Activated CD8-positive, alpha-beta T cell treated with anti-CD3 and anti-CD28 coated beads for 36 hours (primary cell): Measurements from ENCODE around the gene SALL2. TPM values are rescaled to one million over a fixed set of nuclear protein-coding genes. Genes with fewer than 3 reads are reported as not detected.

Experiments used
- ATAC-seq: fragments of 200-7000 bp; cut with Tn5 transposase; one replicate; pipeline ENCODE4 v1.10.0; 2021; ENCODE audit warnings: mild to moderate bottlenecking, moderate library complexity
- CTCF ChIA-PET: fragments of 350-600 bp; sonication (Branson Sonifier 250); formaldehyde crosslinking; loops from one replicate; lab custom pipeline; 2021; ENCODE audit warnings: antibody characterized with exemption; lab: Charles Lee
- POLR2A ChIA-PET: fragments of 350-600 bp; sonication (Branson Sonifier 250); formaldehyde crosslinking; loops from one replicate; lab custom pipeline; 2021; ENCODE audit warnings: antibody characterized with exemption; lab: Charles Lee
- DNase-seq: peaks from one replicate; pipeline ENCODE4 v3.0.0-alpha.2; 2020
- H3K27ac Mint-ChIP-seq: one replicate; pipeline ENCODE4 v1.8.0; 2021; ENCODE audit warnings: mild to moderate bottlenecking, mixed read lengths
- H3K27me3 Mint-ChIP-seq: one replicate; pipeline ENCODE4 v1.8.0; 2021; ENCODE audit warnings: mixed read lengths
- H3K36me3 Mint-ChIP-seq: one replicate; pipeline ENCODE4 v1.8.0; 2021; ENCODE audit warnings: low read depth, mixed read lengths
- H3K4me1 Mint-ChIP-seq: one replicate; pipeline ENCODE4 v1.8.0; 2021; ENCODE audit warnings: low read depth, mixed read lengths
- H3K4me3 Mint-ChIP-seq: one replicate; pipeline ENCODE4 v1.8.0; 2021; ENCODE audit warnings: mild to moderate bottlenecking, moderate library complexity, mixed read lengths
- H3K9me3 Mint-ChIP-seq: one replicate; pipeline ENCODE4 v1.8.0; 2021; ENCODE audit warnings: mixed read lengths
- CTCF ChIP-seq: fragments of 200-600 bp; IDR thresholded peaks from one replicate; pipeline ENCODE4 v1.8.0; 2022; ENCODE audit warnings: antibody characterized with exemption, mild to moderate bottlenecking
- intact Hi-C: fragments of 100-400 bp; cut with micrococcal nuclease; formaldehyde crosslinking; loops from one replicate; pipeline ENCODE4 v1.10.0; 2022
- total RNA-seq, 2 experiments: library from RNA; stranded (reverse); gene quantifications; one replicate each; pipeline ENCODE4 v1.2.3, GENCODE V29; 2021

The SALL2 gene
- total RNA-seq, 2 experiments from 2014 or later: 2.9 to 3.5 TPM

GRCh38 chr14:21529515-21529914 is 3.4 kb upstream of the SALL2 start:
- ATAC-seq (no peak), DNase-seq (no peak)
- no peak overlapping the region for H3K4me3 Mint-ChIP-seq
- no peaks in the 10 kb centered on the region for H3K36me3 Mint-ChIP-seq
- no peak overlapping the region for H3K27ac Mint-ChIP-seq
- H3K9me3 Mint-ChIP-seq: no peaks in the 10 kb centered on the region
- intact Hi-C loops: no loop called here
- peaks cover 16% of the 10 kb centered on the region for H3K4me1 Mint-ChIP-seq
- ChIA-PET POLR2A (no interaction called here), CTCF (interaction anchor here (1.7 to 6.8 kb wide), 2 partner anchors 31 to 41 kb away, joined by 4 to 41 read pairs; no protein-coding TSS in a partner anchor)
- TF ChIP-seq CTCF: no peak
- peaks cover 5% of the 10 kb centered on the region for H3K27me3 Mint-ChIP-seq

GRCh38 chr14:21528381-21529348 is 2.5 kb upstream of the SALL2 start:
- POLR2A ChIA-PET: interaction anchor here (8.0 kb wide), 1 partner anchor 16 kb away, joined by 62 read pairs; the partner anchor contains the start of gene METTL3
- H3K36me3 Mint-ChIP-seq: no peaks in the 10 kb centered on the region

GRCh38 chr14:21527318-21527679 is 1.2 kb upstream of the SALL2 start:
- DNase-seq (no peak), ATAC-seq (no peak)
- TF ChIP-seq CTCF: no peak
- H3K4me1 Mint-ChIP-seq: peaks cover 16% of the 10 kb centered on the region
- intact Hi-C loops: no loop called here
- CTCF ChIA-PET: interaction anchor here (1.7 to 6.8 kb wide), 4 partner anchors 18 to 57 kb away, joined by 4 to 41 read pairs (median 10); partner anchors contain the start of genes RAB2B and TOX4
- H3K27ac Mint-ChIP-seq: peak overlapping the region; percentile 67
- no peaks in the 10 kb centered on the region for H3K9me3 Mint-ChIP-seq
- H3K36me3 Mint-ChIP-seq: no peaks in the 10 kb centered on the region
- H3K4me3 Mint-ChIP-seq: peak overlapping the region; percentile 70
- H3K27me3 Mint-ChIP-seq: no peaks in the 10 kb centered on the region
- POLR2A ChIA-PET: interaction anchor here (0.7 to 8.0 kb wide), 5 partner anchors 15 to 265 kb away, joined by 3 to 62 read pairs (median 4); partner anchors contain the start of gene METTL3

More at GRCh38 chr14:21528381-21529348, 2.5 kb upstream of the SALL2 start:
- intact Hi-C loops: no loop called here
- H3K27ac Mint-ChIP-seq: no peak overlapping the region
- ATAC-seq: no peak
- no peak overlapping the region for H3K4me3 Mint-ChIP-seq
- no peak for TF ChIP-seq CTCF
- CTCF ChIA-PET: interaction anchor here (0.9 to 6.8 kb wide), 6 partner anchors 10 to 52 kb away, joined by 3 to 41 read pairs (median 4); partner anchors contain the start of genes RAB2B and TOX4
- no peak for DNase-seq
- H3K9me3 Mint-ChIP-seq: no peaks in the 10 kb centered on the region
- peaks cover under 1% of the 10 kb centered on the region for H3K27me3 Mint-ChIP-seq
- H3K4me1 Mint-ChIP-seq: peaks cover 16% of the 10 kb centered on the region

GRCh38 chr14:21526672-21527317 is 649 bp upstream of the SALL2 start:
- no peak for TF ChIP-seq CTCF
- Mint-ChIP-seq H3K27ac (peak overlapping the region; percentile 67), H3K9me3 (no peaks in the 10 kb centered on the region), H3K4me3 (peak overlapping the region; percentile 70), H3K27me3 (no peaks in the 10 kb centered on the region), H3K36me3 (no peaks in the 10 kb centered on the region), H3K4me1 (peaks cover 16% of the 10 kb centered on the region)
- ATAC-seq: no peak
- ChIA-PET CTCF (interaction anchor here (0.6 to 6.8 kb wide), 8 partner anchors 16 to 1043 kb away, joined by 3 to 41 read pairs (median 4); partner anchors contain the start of genes METTL3, RAB2B and TOX4), POLR2A (interaction anchor here (0.9 to 8.0 kb wide), 6 partner anchors 15 to 90 kb away, joined by 3 to 62 read pairs (median 4); partner anchors contain the start of gene METTL3)
- intact Hi-C loops: no loop called here
- no peak for DNase-seq
